ENCODE measurements around the gene SEC11C.

DNA sequence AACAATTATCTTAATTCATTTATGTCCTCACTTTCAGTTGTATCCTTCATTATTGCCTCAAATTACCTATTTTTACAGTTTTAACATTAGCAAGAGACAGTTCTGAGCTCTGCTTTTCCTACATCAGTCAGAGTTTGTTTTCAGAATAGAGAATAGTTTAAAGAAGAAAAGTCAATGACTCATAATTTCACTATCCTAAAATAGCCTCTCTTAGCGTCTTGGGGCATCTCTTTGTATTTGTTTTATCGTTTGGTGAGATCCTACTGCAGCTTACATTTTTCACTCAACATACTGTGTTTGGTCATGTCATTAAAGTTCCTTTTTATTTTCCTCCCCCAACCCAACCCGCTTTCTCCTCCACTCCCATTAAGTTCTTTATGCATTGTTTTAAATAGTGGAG lies 3.8 kb downstream of the SEC11C start:
- TF ChIP-seq OSR1 (CRISPR knock-in tag; IDR thresholded peaks at IDR 0.05) (no peak), ZNF565 (CRISPR knock-in tag; conservative IDR thresholded peaks at IDR 0.05; ENCODE audit: low read depth) (no peak)
